Measurements from ENCODE around the gene TEP1.

- TF ChIP-seq, protein P1, sequence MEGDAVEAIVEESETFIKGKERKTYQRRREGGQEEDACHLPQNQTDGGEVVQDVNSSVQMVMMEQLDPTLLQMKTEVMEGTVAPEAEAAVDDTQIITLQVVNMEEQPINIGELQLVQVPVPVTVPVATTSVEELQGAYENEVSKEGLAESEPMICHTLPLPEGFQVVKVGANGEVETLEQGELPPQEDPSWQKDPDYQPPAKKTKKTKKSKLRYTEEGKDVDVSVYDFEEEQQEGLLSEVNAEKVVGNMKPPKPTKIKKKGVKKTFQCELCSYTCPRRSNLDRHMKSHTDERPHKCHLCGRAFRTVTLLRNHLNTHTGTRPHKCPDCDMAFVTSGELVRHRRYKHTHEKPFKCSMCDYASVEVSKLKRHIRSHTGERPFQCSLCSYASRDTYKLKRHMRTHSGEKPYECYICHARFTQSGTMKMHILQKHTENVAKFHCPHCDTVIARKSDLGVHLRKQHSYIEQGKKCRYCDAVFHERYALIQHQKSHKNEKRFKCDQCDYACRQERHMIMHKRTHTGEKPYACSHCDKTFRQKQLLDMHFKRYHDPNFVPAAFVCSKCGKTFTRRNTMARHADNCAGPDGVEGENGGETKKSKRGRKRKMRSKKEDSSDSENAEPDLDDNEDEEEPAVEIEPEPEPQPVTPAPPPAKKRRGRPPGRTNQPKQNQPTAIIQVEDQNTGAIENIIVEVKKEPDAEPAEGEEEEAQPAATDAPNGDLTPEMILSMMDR (conservative IDR thresholded peaks at IDR 0.05) = no peak
- TF ChIP-seq ZFX (IDR thresholded peaks at IDR 0.05) = peak; percentile 46; the same call in 1 of the 2 replicates
Measured at GRCh38 chr14:20332788-20333493, 80.4 kb downstream of the TEP1 start, which contains the start of gene CCNB1IP1.

Measured in C4-2B (cell line).